Karpas-422 (cell line): Measurements from ENCODE around the gene C6orf52. TPM values are rescaled to one million over a fixed set of nuclear protein-coding genes. Genes with fewer than 3 reads are reported as not detected.
A peak's percentile ranks its signal among the peaks of the same experiment; 100 is the strongest.

Experiments
- DNase-seq: peaks from one replicate; pipeline ENCODE4 v3.0.0-alpha.2; 2015
- H2AFZ ChIP-seq: fragments of 200-600 bp; sonication (generic); 2 replicates; pipeline ENCODE4 v1.6.1; 2014; ENCODE audit warnings: antibody characterized with exemption, low read length, mixed read lengths
- H3K27ac ChIP-seq: fragments of 200-600 bp; sonication (generic); 2 replicates; pipeline ENCODE4 v1.5.1; 2014; ENCODE audit warnings: mild to moderate bottlenecking, low read length, moderate library complexity
- H3K27me3 ChIP-seq: fragments of 200-600 bp; sonication (generic); 2 replicates; pipeline ENCODE4 v1.6.1; 2014; ENCODE audit warnings: low read length, mixed read lengths
- H3K36me3 ChIP-seq: fragments of 200-600 bp; sonication (generic); 2 replicates; pipeline ENCODE4 v1.6.1; 2014; ENCODE audit warnings: low read length, mixed read lengths; ENCODE audit not compliant: insufficient read depth
- H3K4me1 ChIP-seq: fragments of 200-600 bp; sonication (generic); 2 replicates; pipeline ENCODE4 v1.6.1; 2014; ENCODE audit warnings: mild to moderate bottlenecking, low read length, mixed read lengths
- H3K4me2 ChIP-seq: fragments of 200-600 bp; sonication (generic); 2 replicates; pipeline ENCODE4 v1.6.1; 2014; ENCODE audit warnings: low read length, low read depth, mild to moderate bottlenecking; ENCODE audit not compliant: poor library complexity, severe bottlenecking
- H3K4me3 ChIP-seq: fragments of 200-600 bp; sonication (generic); 2 replicates; pipeline ENCODE4 v1.5.1; 2014; ENCODE audit warnings: mild to moderate bottlenecking, antibody characterized with exemption, low read length, mixed read lengths
- H3K79me2 ChIP-seq: fragments of 200-600 bp; sonication (generic); 2 replicates; pipeline ENCODE4 v1.6.1; 2014; ENCODE audit warnings: mild to moderate bottlenecking, low read length, mixed read lengths
- H3K9ac ChIP-seq: fragments of 200-600 bp; sonication (generic); 2 replicates; pipeline ENCODE4 v1.6.0; 2014; ENCODE audit warnings: low read length
- H3K9me2 ChIP-seq: fragments of 200-600 bp; sonication (generic), shearing (Covaris generic); replicated peaks from 2 replicates; pipeline ENCODE4 v1.6.0; 2014; ENCODE audit warnings: mild to moderate bottlenecking, low read length, moderate library complexity; ENCODE audit not compliant: insufficient read depth
- H3K9me3 ChIP-seq: fragments of 300-700, 200-600 bp; sonication (generic); 2 replicates; pipeline ENCODE4 v1.6.1; 2014; ENCODE audit warnings: low read length, mixed read lengths
- H4K20me1 ChIP-seq: fragments of 200-600 bp; sonication (generic); 2 replicates; pipeline ENCODE4 v1.6.1; 2014; ENCODE audit warnings: mild to moderate bottlenecking, antibody characterized with exemption, low read length, low read depth; ENCODE audit not compliant: insufficient read depth
- total RNA-seq: library from RNA; depleted of rRNA; stranded (reverse); fragments of >200 nt; shearing (Covaris generic); gene quantifications from 2 replicates; pipeline ENCODE4 v1.2.3, GENCODE V29; 2014; ENCODE audit warnings: low replicate concordance

Gene C6orf52
- total RNA-seq, 1 experiment from 2014 or later: not detected

GRCh38 chr6:10659699-10660348, 34.6 kb downstream of the C6orf52 start:
- Histone ChIP-seq H3K27me3 (no peaks in the 10 kb centered on the region), H3K79me2 (no peaks in the 10 kb centered on the region), H3K27ac (no peak overlapping the region), H3K4me1 (peaks cover 7% of the 10 kb centered on the region), H2AFZ (no peak overlapping the region), H3K9me2 (no peaks in the 10 kb centered on the region), H3K9ac (no peak overlapping the region), H3K4me3 (no peak overlapping the region), H3K36me3 (no peaks in the 10 kb centered on the region), H3K4me2 (no peak overlapping the region), H4K20me1 (no peaks in the 10 kb centered on the region), H3K9me3 (no peaks in the 10 kb centered on the region)
- no peak for DNase-seq

GRCh38 chr6:10658910-10659698, 35.3 kb downstream of the C6orf52 start:
- Histone ChIP-seq H3K4me2 (no peak overlapping the region), H2AFZ (no peak overlapping the region), H4K20me1 (no peaks in the 10 kb centered on the region), H3K27me3 (no peaks in the 10 kb centered on the region), H3K4me3 (no peak overlapping the region), H3K4me1 (peaks cover 7% of the 10 kb centered on the region), H3K9ac (no peak overlapping the region), H3K9me2 (no peaks in the 10 kb centered on the region), H3K79me2 (no peaks in the 10 kb centered on the region), H3K9me3 (no peaks in the 10 kb centered on the region), H3K36me3 (no peaks in the 10 kb centered on the region), H3K27ac (no peak overlapping the region)
- DNase-seq: no peak

GRCh38 chr6:10655508-10656055, 38.8 kb downstream of the C6orf52 start:
- no peak overlapping the region for H3K27ac ChIP-seq
- H3K9me3 ChIP-seq: no peaks in the 10 kb centered on the region
- H3K4me3 ChIP-seq: peak overlapping the region; percentile 30; the same call in 1 of the 2 replicates
- H3K79me2 ChIP-seq: no peaks in the 10 kb centered on the region
- no peaks in the 10 kb centered on the region for H4K20me1 ChIP-seq
- H3K27me3 ChIP-seq: no peaks in the 10 kb centered on the region
- no peaks in the 10 kb centered on the region for H3K9me2 ChIP-seq
- peaks cover 7% of the 10 kb centered on the region for H3K4me1 ChIP-seq
- H3K4me2 ChIP-seq: peak overlapping the region; percentile 52
- DNase-seq: no peak
- H3K9ac ChIP-seq: peak overlapping the region; percentile 29; the same call in 1 of the 2 replicates
- no peaks in the 10 kb centered on the region for H3K36me3 ChIP-seq
- H2AFZ ChIP-seq: peak overlapping the region; percentile 82

- peaks cover 19% of the 10 kb centered on the region for H3K4me1 ChIP-seq
- H3K27me3 ChIP-seq: no peaks in the 10 kb centered on the region
- H3K9ac ChIP-seq: no peak overlapping the region
- DNase-seq: no peak
- no peaks in the 10 kb centered on the region for H3K36me3 ChIP-seq
- no peak overlapping the region for H3K4me3 ChIP-seq
- no peak overlapping the region for H3K27ac ChIP-seq
- no peak overlapping the region for H3K4me2 ChIP-seq
- no peaks in the 10 kb centered on the region for H4K20me1 ChIP-seq
- no peaks in the 10 kb centered on the region for H3K9me2 ChIP-seq
- no peak overlapping the region for H2AFZ ChIP-seq
- H3K9me3 ChIP-seq: no peaks in the 10 kb centered on the region
- H3K79me2 ChIP-seq: no peaks in the 10 kb centered on the region
These were observed 50.2 kb downstream of the C6orf52 start for GRCh38 chr6:10644225-10644624.

- Histone ChIP-seq H3K4me2 (peak overlapping the region; percentile 63), H3K27ac (peak overlapping the region; percentile 45), H3K27me3 (no peaks in the 10 kb centered on the region), H3K4me1 (peaks cover 19% of the 10 kb centered on the region), H3K4me3 (no peak overlapping the region), H3K36me3 (no peaks in the 10 kb centered on the region), H3K79me2 (no peaks in the 10 kb centered on the region), H4K20me1 (no peaks in the 10 kb centered on the region), H2AFZ (peak overlapping the region; percentile 44), H3K9me3 (no peaks in the 10 kb centered on the region), H3K9ac (no peak overlapping the region), H3K9me2 (no peaks in the 10 kb centered on the region)
- DNase-seq: peak; percentile 78
These were observed 51.2 kb downstream of the C6orf52 start for GRCh38 chr6:10643201-10643651.

- no peak overlapping the region for H3K4me2 ChIP-seq
- H4K20me1 ChIP-seq: no peaks in the 10 kb centered on the region
- no peak overlapping the region for H3K9ac ChIP-seq
- no peaks in the 10 kb centered on the region for H3K36me3 ChIP-seq
- no peak overlapping the region for H3K27ac ChIP-seq
- no peaks in the 10 kb centered on the region for H3K27me3 ChIP-seq
- no peak overlapping the region for H3K4me3 ChIP-seq
- no peak for DNase-seq
- no peaks in the 10 kb centered on the region for H3K9me2 ChIP-seq
- H2AFZ ChIP-seq: no peak overlapping the region
- no peaks in the 10 kb centered on the region for H3K79me2 ChIP-seq
- no peaks in the 10 kb centered on the region for H3K9me3 ChIP-seq
- H3K4me1 ChIP-seq: peaks cover 19% of the 10 kb centered on the region
These were observed 52.9 kb downstream of the C6orf52 start for GRCh38 chr6:10641528-10641927.

GRCh38 chr6:10640412-10640811, 54.0 kb downstream of the C6orf52 start:
- H3K27me3 ChIP-seq: no peaks in the 10 kb centered on the region
- no peak overlapping the region for H3K9ac ChIP-seq
- H2AFZ ChIP-seq: no peak overlapping the region
- H3K9me2 ChIP-seq: no peaks in the 10 kb centered on the region
- no peaks in the 10 kb centered on the region for H3K36me3 ChIP-seq
- no peak for DNase-seq
- H3K4me2 ChIP-seq: no peak overlapping the region
- H4K20me1 ChIP-seq: no peaks in the 10 kb centered on the region
- H3K4me3 ChIP-seq: no peak overlapping the region
- H3K9me3 ChIP-seq: no peaks in the 10 kb centered on the region
- no peak overlapping the region for H3K27ac ChIP-seq
- peaks cover 19% of the 10 kb centered on the region for H3K4me1 ChIP-seq
- H3K79me2 ChIP-seq: no peaks in the 10 kb centered on the region

GRCh38 chr6:10633216-10633615, 61.2 kb downstream of the C6orf52 start:
- Histone ChIP-seq H3K27me3 (no peaks in the 10 kb centered on the region), H3K79me2 (no peaks in the 10 kb centered on the region), H3K4me1 (no peaks in the 10 kb centered on the region), H3K9me2 (no peaks in the 10 kb centered on the region), H2AFZ (no peak overlapping the region), H3K4me2 (no peak overlapping the region), H3K27ac (no peak overlapping the region), H3K9ac (no peak overlapping the region), H4K20me1 (no peaks in the 10 kb centered on the region), H3K36me3 (no peaks in the 10 kb centered on the region), H3K9me3 (no peaks in the 10 kb centered on the region), H3K4me3 (no peak overlapping the region)
- DNase-seq: peak; percentile 61
